Keratinocyte (primary cell): ENCODE data around the gene LHCGR. TPM values are rescaled to one million over a fixed set of nuclear protein-coding genes. Genes with fewer than 3 reads are reported as not detected.
A peak's percentile ranks its signal among the peaks of the same experiment; 100 is the strongest.

Experiments
- DNase-seq: peaks from one replicate; pipeline ENCODE4 v3.0.0-alpha.2; 2011; ENCODE audit warnings: low read depth, missing footprints, low spot score
- FAIRE-seq: peaks from 2 replicates; lab custom pipeline; 2011; peaks lifted over from hg19 to GRCh38; lab: Jason Lieb, UNC
- H2AFZ ChIP-seq: 2 replicates; pipeline ENCODE4 v1.6.0; 2012; ENCODE audit warnings: low read length, control low read depth, inconsistent platforms; ENCODE audit not compliant: control insufficient read depth
- H3K27ac ChIP-seq: 2 replicates; pipeline ENCODE4 v1.5.1; 2011; ENCODE audit warnings: low read length; ENCODE audit not compliant: control insufficient read depth, insufficient read depth
- H3K27me3 ChIP-seq: 3 replicates; pipeline ENCODE4 v1.6.0; 2011; ENCODE audit warnings: low read length; ENCODE audit not compliant: control insufficient read depth, insufficient read depth; ENCODE audit errors: extremely low read depth
- H3K36me3 ChIP-seq, 2 experiments: 2 replicates in 1 of 2; 3 replicates in 1 of 2; pipeline ENCODE4 v1.5.1; 2011; ENCODE audit warnings: low read length in 2 of 2, mild to moderate bottlenecking in 1 of 2; ENCODE audit not compliant: control insufficient read depth in 2 of 2, insufficient read depth in 2 of 2; ENCODE audit errors: extremely low read depth in 1 of 2
- H3K4me1 ChIP-seq: 3 replicates; pipeline ENCODE4 v1.5.1; 2011; ENCODE audit warnings: low read length; ENCODE audit not compliant: control insufficient read depth, insufficient read depth; ENCODE audit errors: extremely low read depth
- H3K4me2 ChIP-seq: 3 replicates; pipeline ENCODE4 v1.6.0; 2011; ENCODE audit warnings: low read depth, low read length; ENCODE audit not compliant: control insufficient read depth, insufficient read depth; ENCODE audit errors: extremely low read depth
- H3K4me3 ChIP-seq, 3 experiments: fragments of 200-600 bp in 1 of 3; sonication (generic) in 1 of 3; 2 replicates in 2 of 3; 3 replicates in 1 of 3; pipeline ENCODE4 v1.5.1; 2011 to 2016; ENCODE audit warnings: low read length in 3 of 3, mild to moderate bottlenecking in 3 of 3, control low read depth in 2 of 3, inconsistent platforms in 1 of 3, low read depth in 1 of 3, mixed read lengths in 1 of 3, mixed run types in 1 of 3, moderate library complexity in 1 of 3; ENCODE audit not compliant: control insufficient read depth in 2 of 3, insufficient read depth in 2 of 3; ENCODE audit errors: extremely low read depth in 1 of 3
- H3K79me2 ChIP-seq: 2 replicates; pipeline ENCODE4 v1.6.0; 2012; ENCODE audit warnings: low read length; ENCODE audit not compliant: control insufficient read depth, insufficient read depth
- H3K9ac ChIP-seq: 3 replicates; pipeline ENCODE4 v1.6.0; 2011; ENCODE audit warnings: low read length; ENCODE audit not compliant: control insufficient read depth, insufficient read depth; ENCODE audit errors: extremely low read depth
- H3K9me1 ChIP-seq: 3 replicates; pipeline ENCODE4 v1.6.0; 2011; ENCODE audit warnings: low read length; ENCODE audit not compliant: control insufficient read depth, insufficient read depth; ENCODE audit errors: extremely low read depth
- H3K9me3 ChIP-seq: 2 replicates; pipeline ENCODE4 v1.5.1; 2012; ENCODE audit warnings: low read depth, low read length; ENCODE audit not compliant: control insufficient read depth
- H4K20me1 ChIP-seq: 3 replicates; pipeline ENCODE4 v1.6.0; 2011; ENCODE audit warnings: low read length; ENCODE audit not compliant: control insufficient read depth, insufficient read depth; ENCODE audit errors: extremely low read depth
- EZH2 ChIP-seq: IDR thresholded peaks from one replicate; pipeline ENCODE4 v1.6.1; 2012; ENCODE audit warnings: inconsistent platforms, mild to moderate bottlenecking, low read length, moderate library complexity
- dilution Hi-C: fragments of 300-500 bp; cut with MboI; formaldehyde crosslinking; loops from one replicate; pipeline ENCODE4 v1.7.0; 2020; ENCODE audit warnings: low sequenced_read_pairs; ENCODE audit not compliant: extremely low pct_ligation_motif_present
- polyA plus RNA-seq, 5 experiments: library from polyadenylated mRNA; depleted of rRNA in 3 of 5; stranded (reverse) in 3 of 5; stranded (forward) in 1 of 5; unstranded in 1 of 5; fragments of >200 nt; gene quantifications; 1 replicate in 1 of 5; 2 replicates in 3 of 5; 3 replicates in 1 of 5; pipeline versions ENCODE4 v1.2.1 to v1.2.3, GENCODE V29; 2011 to 2012; ENCODE audit warnings: missing spikeins in 2 of 5, low read depth in 1 of 5, low replicate concordance in 1 of 5
- TF ChIP-seq, protein P1 (sequence below), 3 experiments: IDR thresholded peaks in 1 of 3; conservative IDR thresholded peaks in 1 of 3; optimal IDR thresholded peaks in 1 of 3; 2 replicates in 2 of 3; 3 replicates in 1 of 3; pipeline versions ENCODE3 to v1.5.1; 2011; ENCODE audit warnings: low read length in 3 of 3, mild to moderate bottlenecking in 3 of 3, moderate library complexity in 2 of 3, control low read depth in 1 of 3, inconsistent platforms in 1 of 3; ENCODE audit not compliant: insufficient read depth in 2 of 3; ENCODE audit errors: extremely low read depth in 1 of 3

LHCGR gene
- polyA plus RNA-seq, 1 donor (not counting 4 experiments of a cell fraction or from before 2014, with no cell fraction given) = not detected

DNA sequence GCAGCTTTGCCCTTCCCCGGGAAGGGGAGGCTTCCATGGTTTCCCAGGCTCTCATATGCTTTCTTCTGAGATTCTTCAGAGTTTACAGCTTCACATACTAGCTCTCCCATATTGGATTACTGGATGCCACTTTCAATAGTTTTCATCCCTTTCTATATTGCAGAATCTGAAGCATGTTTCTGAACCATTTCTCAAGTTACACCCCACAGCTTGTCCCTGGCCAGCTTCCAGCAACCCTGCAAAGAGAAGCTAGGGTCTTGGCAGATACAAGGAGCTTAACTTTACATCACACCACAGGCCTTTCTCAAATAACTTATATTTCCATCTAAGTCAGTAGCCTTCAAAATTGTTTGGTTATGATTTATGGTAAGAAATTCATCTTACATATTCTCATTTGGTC is 39.6 kb downstream of the LHCGR start:
- dilution Hi-C loops = no loop called here
- no peaks in the 10 kb centered on the region for H3K79me2 ChIP-seq
- DNase-seq = no peak

DNA sequence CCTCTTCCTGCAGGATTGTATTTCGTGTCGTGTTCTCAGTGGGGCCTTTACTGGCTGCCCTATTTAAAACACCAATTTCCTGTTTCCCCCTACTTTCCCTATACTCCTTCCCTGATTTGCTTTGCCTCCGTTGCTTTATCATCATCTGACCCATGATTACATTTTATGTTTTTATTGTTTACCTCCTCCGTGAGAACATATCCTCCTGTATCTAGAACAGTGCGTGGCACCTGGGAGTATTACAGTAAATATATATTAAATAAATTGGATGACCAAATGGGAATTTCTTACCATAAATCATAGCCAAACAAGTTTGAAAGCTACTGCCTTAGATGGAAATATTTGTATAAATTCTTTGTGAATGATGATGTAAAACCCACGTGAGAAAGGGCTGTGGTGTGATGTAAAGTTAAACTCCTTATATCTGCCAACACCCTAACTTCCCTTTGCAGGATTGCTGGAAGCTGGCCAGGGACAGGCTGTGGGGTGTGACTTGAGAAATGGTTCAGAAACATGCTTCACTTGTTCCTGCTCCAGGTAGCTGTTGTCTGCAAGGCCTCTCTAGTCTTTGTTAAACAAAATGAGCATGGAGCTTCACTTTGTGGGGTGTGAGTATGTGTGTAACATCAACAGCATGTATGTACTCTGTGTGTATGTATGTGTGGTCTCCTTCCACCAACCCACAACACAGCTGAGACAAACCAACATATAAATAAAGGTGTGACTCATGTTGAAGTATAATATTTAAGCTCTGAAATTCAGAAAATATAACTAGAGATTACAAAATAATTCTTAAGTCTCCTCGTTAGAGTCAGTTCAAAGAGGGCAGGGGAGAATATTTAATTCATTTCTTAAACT is 40.3 kb downstream of the LHCGR start:
- dilution Hi-C loops = no loop called here
- no peak overlapping the region for H2AFZ ChIP-seq
- H3K9me3 ChIP-seq = no peaks in the 10 kb centered on the region
- H3K79me2 ChIP-seq = no peaks in the 10 kb centered on the region
- H3K4me1 ChIP-seq = no peaks in the 10 kb centered on the region
- H3K4me2 ChIP-seq = no peak overlapping the region
- H3K9ac ChIP-seq = no peak overlapping the region
- H3K27me3 ChIP-seq = no peaks in the 10 kb centered on the region
- no peak overlapping the region for H3K4me3 ChIP-seq
- no peak overlapping the region for H3K27ac ChIP-seq
- DNase-seq (peak; percentile 15), FAIRE-seq (peak; percentile 39)
- H3K9me1 ChIP-seq = no peaks in the 10 kb centered on the region
- TF ChIP-seq, protein P1, sequence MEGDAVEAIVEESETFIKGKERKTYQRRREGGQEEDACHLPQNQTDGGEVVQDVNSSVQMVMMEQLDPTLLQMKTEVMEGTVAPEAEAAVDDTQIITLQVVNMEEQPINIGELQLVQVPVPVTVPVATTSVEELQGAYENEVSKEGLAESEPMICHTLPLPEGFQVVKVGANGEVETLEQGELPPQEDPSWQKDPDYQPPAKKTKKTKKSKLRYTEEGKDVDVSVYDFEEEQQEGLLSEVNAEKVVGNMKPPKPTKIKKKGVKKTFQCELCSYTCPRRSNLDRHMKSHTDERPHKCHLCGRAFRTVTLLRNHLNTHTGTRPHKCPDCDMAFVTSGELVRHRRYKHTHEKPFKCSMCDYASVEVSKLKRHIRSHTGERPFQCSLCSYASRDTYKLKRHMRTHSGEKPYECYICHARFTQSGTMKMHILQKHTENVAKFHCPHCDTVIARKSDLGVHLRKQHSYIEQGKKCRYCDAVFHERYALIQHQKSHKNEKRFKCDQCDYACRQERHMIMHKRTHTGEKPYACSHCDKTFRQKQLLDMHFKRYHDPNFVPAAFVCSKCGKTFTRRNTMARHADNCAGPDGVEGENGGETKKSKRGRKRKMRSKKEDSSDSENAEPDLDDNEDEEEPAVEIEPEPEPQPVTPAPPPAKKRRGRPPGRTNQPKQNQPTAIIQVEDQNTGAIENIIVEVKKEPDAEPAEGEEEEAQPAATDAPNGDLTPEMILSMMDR (optimal IDR thresholded peaks at IDR 0.05 in 1 of 3, IDR thresholded peaks at IDR 0.05 in 1 of 3, conservative IDR thresholded peaks at IDR 0.05 in 1 of 3; ENCODE audit: extremely low read depth in 1 of 3, insufficient read depth in 2 of 3, low read length in 3 of 3) = no peak
- TF ChIP-seq EZH2 = no peak
- H3K36me3 ChIP-seq = no peaks in the 10 kb centered on the region
- no peaks in the 10 kb centered on the region for H4K20me1 ChIP-seq

More for the DNA sequence above, 39.6 kb downstream of the LHCGR start:
- H3K36me3 ChIP-seq = no peaks in the 10 kb centered on the region
- no peak overlapping the region for H3K27ac ChIP-seq
- H4K20me1 ChIP-seq = no peaks in the 10 kb centered on the region
- H2AFZ ChIP-seq = no peak overlapping the region
- TF ChIP-seq EZH2 = no peak
- TF ChIP-seq, protein P1 (optimal IDR thresholded peaks at IDR 0.05 in 1 of 3, IDR thresholded peaks at IDR 0.05 in 1 of 3, conservative IDR thresholded peaks at IDR 0.05 in 1 of 3; ENCODE audit: extremely low read depth in 1 of 3, insufficient read depth in 2 of 3, low read length in 3 of 3) = no peak
- no peak for FAIRE-seq
- H3K27me3 ChIP-seq = no peaks in the 10 kb centered on the region
- no peaks in the 10 kb centered on the region for H3K9me3 ChIP-seq
- H3K4me2 ChIP-seq = no peak overlapping the region
- no peak overlapping the region for H3K4me3 ChIP-seq
- H3K9me1 ChIP-seq = no peaks in the 10 kb centered on the region
- no peak overlapping the region for H3K9ac ChIP-seq
- no peaks in the 10 kb centered on the region for H3K4me1 ChIP-seq
